GM21360 (cell line): ENCODE data around the gene CPM.
A peak's percentile ranks its signal among the peaks of the same experiment; 100 is the strongest.

Source experiments
- ATAC-seq: cut with Tn5 transposase; IDR thresholded peaks from one replicate; pipeline ENCODE4 v1.9.1; 2021; ENCODE audit warnings: mild to moderate bottlenecking, moderate library complexity; ENCODE audit not compliant: unreplicated experiment

CPM gene

GRCh38 chr12:68882251-68882964 lies 50.6 kb downstream of the CPM start:
- ATAC-seq = no peak

- ATAC-seq = no peak
These were observed 52.2 kb downstream of the CPM start for GRCh38 chr12:68880660-68881325.

GRCh38 chr12:68878846-68879245 lies 54.1 kb downstream of the CPM start:
- no peak for ATAC-seq

- no peak for ATAC-seq
These were observed 54.7 kb downstream of the CPM start for GRCh38 chr12:68878283-68878682.

GRCh38 chr12:68877583-68877982 lies 55.4 kb downstream of the CPM start:
- ATAC-seq = no peak

GRCh38 chr12:68876461-68876860 lies 56.5 kb downstream of the CPM start:
- ATAC-seq = no peak

- no peak for ATAC-seq
These were observed 59.7 kb downstream of the CPM start for GRCh38 chr12:68873316-68873715.

GRCh38 chr12:68871921-68872320 lies 61.0 kb downstream of the CPM start:
- no peak for ATAC-seq

- ATAC-seq = no peak
These were observed 61.6 kb downstream of the CPM start for GRCh38 chr12:68871396-68871795.

- ATAC-seq = no peak
These were observed 62.5 kb downstream of the CPM start for GRCh38 chr12:68870443-68870842.

GRCh38 chr12:68870011-68870410 lies 63.0 kb downstream of the CPM start:
- no peak for ATAC-seq

GRCh38 chr12:68868043-68868790 lies 64.8 kb downstream of the CPM start:
- ATAC-seq = no peak

GRCh38 chr12:68867606-68868005 lies 65.4 kb downstream of the CPM start:
- no peak for ATAC-seq

- no peak for ATAC-seq
These were observed 66.0 kb downstream of the CPM start for GRCh38 chr12:68866950-68867349.

GRCh38 chr12:68865399-68866164 lies 67.4 kb downstream of the CPM start:
- no peak for ATAC-seq

- ATAC-seq = no peak
These were observed 68.4 kb downstream of the CPM start for GRCh38 chr12:68864604-68865003.

- ATAC-seq = peak; percentile 64
These were observed 69.0 kb downstream of the CPM start for GRCh38 chr12:68863886-68864454.

- no peak for ATAC-seq
These were observed 69.7 kb downstream of the CPM start for GRCh38 chr12:68863109-68863770.

GRCh38 chr12:68861890-68862289 lies 71.1 kb downstream of the CPM start:
- ATAC-seq = no peak

- ATAC-seq = no peak
These were observed 76.5 kb downstream of the CPM start for GRCh38 chr12:68856510-68856909.
